GM11168 (cell line): Measurements from ENCODE around the gene RAVER1.
"Not testable (repeated sequence)": the region's sequence is repeated elsewhere in the genome, so short reads cannot be mapped to it uniquely, and the experiment has no call there.

ENCODE experiments used
- in situ Hi-C: fragments of 300-500 bp; cut with MboI; formaldehyde crosslinking; loops from one replicate; pipeline ENCODE4 v1.12.0; 2022; ENCODE audit warnings: low sequenced_read_pairs; ENCODE audit not compliant: unreplicated experiment

RAVER1 gene, protein sequence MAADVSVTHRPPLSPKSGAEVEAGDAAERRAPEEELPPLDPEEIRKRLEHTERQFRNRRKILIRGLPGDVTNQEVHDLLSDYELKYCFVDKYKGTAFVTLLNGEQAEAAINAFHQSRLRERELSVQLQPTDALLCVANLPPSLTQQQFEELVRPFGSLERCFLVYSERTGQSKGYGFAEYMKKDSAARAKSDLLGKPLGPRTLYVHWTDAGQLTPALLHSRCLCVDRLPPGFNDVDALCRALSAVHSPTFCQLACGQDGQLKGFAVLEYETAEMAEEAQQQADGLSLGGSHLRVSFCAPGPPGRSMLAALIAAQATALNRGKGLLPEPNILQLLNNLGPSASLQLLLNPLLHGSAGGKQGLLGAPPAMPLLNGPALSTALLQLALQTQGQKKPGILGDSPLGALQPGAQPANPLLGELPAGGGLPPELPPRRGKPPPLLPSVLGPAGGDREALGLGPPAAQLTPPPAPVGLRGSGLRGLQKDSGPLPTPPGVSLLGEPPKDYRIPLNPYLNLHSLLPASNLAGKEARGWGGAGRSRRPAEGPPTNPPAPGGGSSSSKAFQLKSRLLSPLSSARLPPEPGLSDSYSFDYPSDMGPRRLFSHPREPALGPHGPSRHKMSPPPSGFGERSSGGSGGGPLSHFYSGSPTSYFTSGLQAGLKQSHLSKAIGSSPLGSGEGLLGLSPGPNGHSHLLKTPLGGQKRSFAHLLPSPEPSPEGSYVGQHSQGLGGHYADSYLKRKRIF

DNA sequence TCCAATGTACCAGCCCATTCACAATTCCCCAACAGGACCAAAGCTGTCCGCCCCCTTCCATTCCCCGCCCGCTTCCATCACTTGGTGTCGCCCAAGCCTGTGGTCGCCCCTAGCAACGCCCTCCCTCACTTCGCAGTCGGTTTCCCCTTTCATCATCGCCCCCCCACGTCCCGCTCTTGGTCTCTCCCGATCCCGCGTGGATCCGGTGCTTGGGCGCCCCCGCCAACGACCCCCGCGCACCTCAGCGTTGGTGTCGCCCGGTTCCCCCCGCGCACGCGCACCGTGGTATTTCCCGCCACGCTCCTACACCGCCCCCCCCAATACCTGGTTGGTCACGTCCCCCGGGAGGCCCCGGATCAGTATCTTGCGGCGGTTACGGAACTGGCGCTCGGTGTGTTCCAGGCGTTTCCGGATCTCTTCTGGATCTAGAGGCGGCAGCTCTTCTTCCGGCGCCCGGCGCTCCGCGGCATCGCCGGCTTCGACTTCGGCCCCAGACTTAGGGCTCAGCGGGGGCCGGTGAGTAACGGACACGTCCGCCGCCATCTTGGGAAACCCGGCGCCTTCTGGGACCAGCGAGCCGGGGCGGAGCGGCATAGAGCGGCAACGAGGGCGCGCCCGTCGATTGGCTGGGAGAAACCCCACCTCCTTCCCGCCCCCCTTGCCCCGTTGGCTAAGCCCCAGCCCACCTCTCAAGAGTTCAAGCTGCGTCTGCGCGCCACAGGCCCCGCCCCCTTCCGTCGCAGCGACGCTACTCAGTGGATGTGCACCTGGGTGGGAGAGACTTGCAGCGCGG is at the start of gene RAVER1:
Gene RAVER1 (minus strand): TSS at position 565 of the 793 bp plus-strand sequence. CDS start 22 bp downstream, at position 543.
- in situ Hi-C loops = no loop called here

DNA sequence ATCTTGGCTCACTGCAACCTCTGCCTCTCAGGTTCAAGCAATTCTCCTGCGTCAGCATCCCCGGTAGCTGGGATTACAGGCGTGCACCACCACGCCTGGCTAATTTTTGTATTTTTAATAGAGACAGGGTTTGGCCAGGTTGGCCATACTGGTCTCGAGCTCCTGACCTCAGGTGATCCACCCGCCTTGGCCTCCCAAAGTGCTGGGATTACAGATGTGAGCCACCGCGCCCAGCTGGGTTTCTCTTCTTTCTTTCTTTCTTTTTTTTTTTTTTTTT is 49.8 kb upstream of the RAVER1 start:
- in situ Hi-C loops = loop anchor here (25.0 kb wide), 1 partner anchor 446 kb away; the partner anchor contains the start of gene OLFM2

DNA sequence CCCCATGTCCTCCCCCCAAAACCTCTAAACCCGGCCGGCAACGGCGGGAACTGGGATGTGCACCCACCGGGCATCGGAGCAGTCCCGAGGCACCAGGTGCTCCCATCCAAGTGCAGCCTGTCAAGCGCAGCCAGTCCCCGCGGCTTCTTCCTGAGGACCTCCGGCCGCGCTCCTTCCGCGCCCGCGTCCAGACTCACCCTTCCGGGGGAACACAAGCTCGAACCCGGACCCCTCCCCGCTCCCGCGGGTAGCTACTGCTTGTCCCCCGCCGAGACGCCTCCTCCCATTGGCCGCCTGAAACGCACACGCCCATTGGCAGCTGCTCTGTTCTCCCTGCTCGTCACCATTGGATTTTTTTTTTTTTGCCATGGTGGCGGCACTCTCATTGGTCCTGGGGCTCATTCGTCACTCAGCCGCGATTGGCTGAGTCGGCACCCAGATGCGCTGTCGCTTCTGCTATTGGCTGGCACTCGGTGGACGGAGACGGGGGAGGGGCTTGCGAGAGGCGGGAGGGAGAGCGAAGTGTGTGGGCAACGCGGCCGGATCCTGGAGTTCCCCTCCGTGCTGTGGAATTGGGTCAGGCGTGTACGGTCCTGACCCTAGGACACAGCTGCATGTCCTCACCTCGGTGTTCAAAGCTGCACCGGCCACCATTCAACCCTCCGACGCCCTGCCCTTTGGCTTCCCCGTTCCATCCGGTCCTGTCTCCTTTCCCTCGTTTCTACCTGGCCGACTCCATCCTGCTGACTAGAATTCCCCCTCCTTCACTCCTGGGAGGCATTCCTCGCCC is 47.2 kb upstream of the RAVER1 start, which contains the start of gene TYK2:
Gene TYK2 (minus strand): TSS at position 260 of the 790 bp plus-strand sequence. CDS start 2,166 bp downstream, outside the sequence.
- in situ Hi-C loops = loop anchor here (25.0 kb wide), 1 partner anchor 443 kb away; the partner anchor contains the start of gene OLFM2

DNA sequence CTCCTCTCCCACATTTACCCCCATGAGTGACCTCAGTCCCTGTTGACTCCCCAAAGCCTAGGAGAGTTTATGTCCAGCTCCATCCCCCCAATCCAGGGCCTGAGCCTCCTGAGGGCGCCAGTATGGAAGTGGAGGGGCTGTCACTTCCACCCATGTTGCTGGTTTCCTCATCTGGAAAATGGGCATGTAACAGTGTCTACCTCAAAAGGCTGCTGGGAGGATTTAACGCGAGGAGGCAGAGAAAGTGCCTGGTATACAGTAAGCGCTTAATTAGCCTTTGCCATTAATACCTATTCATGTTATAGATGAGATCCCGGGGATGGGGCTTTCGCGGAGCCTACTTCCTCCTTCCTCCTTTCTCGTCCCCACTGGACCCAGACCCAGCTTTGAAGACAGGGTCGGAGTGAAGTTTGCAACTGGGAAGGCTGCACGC is 46.6 kb upstream of the RAVER1 start:
- in situ Hi-C loops = loop anchor here (25.0 kb wide), 1 partner anchor 443 kb away; the partner anchor contains the start of gene OLFM2

DNA sequence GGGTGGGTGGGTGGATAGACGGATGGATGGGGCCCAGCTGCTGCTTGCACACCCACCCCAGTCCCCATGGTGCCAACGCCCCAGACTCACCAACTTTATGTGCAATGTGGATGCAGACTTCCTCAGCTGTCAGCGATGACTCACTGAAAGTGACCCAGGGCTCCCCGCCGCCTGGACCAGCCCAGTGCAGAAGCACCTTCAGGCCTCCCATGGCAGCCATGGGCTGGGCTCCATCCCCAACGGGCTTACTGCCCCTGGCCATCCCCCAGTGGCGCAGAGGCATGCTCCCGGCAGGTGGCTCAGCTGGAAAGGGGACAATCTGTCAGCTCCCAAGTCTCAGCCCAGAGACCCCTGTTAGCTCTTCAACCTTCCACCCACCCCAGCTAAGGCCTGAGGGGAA is 44.8 kb upstream of the RAVER1 start:
- in situ Hi-C loops = loop anchor here (25.0 kb wide), 1 partner anchor 441 kb away; the partner anchor contains the start of gene OLFM2

DNA sequence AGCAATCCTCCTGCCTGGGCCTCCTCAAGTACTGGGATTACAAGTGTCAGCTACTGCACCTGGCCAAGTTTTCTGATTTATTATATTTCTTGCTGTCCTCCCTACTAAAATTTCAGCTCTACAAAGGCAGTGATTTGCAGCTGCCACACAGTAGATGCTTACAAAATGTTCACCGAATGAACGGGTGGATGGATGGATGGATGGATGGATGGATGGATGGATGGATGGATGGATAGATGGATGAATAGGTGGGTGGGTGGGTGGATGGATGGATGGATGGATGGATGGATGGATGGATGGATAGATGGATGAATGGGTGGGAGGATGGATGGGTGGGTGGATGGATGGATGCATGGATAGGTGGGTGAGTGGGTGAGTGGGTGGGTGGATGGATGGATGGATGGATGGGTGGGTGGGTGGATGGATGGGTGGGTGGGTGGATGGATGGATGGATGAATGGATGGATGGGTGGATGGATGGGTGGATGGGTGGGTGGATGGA is 43.9 kb upstream of the RAVER1 start:
- in situ Hi-C loops = loop anchor here (25.0 kb wide), 1 partner anchor 440 kb away; the partner anchor contains the start of gene OLFM2

DNA sequence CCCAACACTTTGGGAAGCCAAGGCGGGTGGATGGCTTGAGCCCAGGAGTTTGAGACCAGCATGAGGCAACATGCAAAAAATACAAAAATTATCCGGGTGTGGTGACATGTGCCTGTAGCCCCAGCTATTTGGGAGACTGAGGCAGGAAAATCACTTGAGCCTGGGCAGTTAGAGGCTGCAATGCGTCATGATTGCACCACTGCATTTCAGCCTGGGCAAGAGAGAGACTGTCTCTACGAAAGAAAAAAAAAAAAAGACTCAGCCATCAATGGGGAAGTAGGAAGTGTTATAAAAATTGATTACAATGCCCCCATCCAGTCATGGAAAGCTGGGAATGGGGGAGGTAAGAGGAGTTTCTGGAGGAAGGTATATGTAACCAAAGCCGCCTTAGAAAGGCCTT is 41.6 kb upstream of the RAVER1 start:
- in situ Hi-C loops = loop anchor here (25.0 kb wide), 1 partner anchor 438 kb away; the partner anchor contains the start of gene OLFM2

DNA sequence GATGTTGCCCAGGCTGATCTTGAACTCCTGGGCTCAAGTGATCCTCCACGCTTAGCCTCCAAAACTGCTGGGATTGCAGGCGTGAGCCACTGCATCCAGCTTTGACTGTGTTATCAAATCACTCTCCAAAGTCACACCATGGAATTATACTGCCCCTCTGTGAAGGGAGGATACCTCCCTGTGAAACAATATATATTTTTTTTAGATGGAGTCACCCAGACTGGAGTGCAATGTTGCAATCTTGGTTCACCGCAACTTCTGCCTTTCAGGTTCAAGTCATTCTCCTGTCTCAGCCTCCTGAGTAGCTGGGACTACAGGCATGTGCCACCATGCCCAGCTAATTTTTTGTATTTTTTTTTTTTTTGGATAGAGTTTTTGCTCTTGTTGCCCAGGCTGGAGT is 39.4 kb upstream of the RAVER1 start:
- in situ Hi-C loops = no loop called here

DNA sequence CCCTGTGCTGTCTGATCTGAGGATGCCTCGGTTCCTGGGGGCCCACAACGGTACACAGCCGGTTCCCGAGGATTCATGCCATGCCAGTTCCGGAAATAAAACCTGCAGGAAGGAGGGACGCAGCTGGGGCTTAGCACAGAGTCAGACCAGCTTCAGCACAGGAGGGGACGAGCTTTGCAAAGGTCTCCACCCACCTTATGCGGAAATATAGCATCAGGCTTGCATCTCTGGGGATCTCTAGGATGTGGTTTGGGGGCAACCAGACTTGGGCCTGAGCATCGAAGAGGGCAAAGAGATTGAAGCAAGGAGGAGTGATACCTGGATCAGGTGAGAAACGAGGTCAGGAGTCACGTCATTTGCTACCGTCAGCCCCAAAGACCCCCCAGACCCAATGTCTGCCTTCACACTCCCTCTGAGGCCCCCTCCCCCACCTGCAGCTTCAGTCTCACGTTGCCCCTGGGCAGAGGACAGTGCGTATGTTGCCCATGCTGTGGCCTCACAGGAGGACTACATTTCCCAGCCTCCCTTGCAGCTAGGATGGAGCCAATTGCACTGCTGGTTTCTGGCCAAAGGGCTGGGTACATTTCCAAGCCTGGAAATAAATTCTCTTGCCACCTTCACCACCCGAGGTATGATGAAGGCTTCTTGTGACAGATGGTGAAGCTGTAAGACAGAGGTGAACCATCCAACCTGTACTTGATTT is 34.9 kb upstream of the RAVER1 start:
- in situ Hi-C loops = no loop called here

DNA sequence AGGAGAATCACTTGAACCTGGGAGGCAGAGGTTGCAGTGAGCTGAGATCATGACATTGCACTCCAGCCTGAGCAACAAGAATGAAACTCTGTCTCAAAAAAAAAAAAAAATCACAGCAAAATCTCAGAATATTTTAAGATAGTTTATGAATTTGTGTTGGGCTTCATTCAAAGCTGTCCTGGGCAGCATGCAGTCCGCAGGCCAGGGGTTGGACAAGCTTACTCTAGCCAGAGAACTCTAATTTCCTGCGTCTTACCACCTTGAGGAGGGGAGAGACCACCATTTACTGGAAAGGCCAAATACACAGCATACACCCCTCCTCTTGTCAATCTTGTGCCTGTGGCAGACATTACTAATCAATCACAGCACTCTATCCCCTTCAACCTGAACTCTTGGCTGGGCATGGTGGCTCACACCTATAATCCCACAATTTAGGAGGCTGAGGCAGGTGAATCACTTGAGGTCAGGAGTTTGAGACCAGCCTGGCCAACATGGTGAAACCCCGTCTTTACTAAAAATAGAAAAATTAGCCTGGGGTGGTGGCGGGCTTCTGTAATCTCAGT is 33.7 kb upstream of the RAVER1 start:
- in situ Hi-C loops = not testable (repeated sequence)

DNA sequence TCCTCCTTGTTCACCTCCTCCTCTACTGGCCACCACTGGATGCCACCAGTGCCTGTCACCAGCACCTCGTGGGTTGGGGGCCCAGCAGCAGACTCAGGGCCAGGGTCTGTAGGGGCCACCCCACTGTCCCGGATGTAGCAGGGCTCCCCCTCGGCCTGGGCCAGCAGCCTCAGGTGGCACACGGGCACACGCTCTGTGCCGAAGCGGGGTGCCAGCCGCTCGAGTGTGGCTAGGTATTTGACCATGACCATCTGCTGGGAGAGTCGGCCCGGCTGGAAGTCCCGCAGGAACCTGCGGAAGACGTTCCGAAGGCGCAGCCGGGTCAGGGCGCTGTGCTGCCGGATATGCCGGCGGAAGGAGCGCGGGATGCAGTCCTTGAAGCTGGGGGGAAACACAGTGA is 32.2 kb upstream of the RAVER1 start:
- in situ Hi-C loops = no loop called here

DNA sequence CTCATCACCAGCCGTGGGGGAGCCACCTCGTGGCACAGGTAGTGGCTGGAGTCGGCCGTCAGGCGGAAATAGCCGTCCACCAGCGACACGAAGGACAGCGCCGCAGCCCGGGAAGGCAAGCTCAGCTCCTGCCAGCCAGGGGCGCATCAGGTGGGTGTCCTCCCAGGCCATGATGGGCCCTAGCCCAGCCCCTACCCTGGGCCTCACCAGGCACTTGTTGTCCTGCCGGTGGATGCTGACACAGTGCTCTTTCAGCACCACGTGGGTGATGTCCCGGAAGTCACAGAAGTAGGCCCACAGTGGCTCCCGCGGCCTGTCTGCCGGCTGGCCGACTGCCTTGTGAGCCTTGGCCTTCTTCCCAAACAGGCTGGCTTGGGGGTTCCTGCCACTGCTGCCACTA is 31.3 kb upstream of the RAVER1 start:
- in situ Hi-C loops = no loop called here

DNA sequence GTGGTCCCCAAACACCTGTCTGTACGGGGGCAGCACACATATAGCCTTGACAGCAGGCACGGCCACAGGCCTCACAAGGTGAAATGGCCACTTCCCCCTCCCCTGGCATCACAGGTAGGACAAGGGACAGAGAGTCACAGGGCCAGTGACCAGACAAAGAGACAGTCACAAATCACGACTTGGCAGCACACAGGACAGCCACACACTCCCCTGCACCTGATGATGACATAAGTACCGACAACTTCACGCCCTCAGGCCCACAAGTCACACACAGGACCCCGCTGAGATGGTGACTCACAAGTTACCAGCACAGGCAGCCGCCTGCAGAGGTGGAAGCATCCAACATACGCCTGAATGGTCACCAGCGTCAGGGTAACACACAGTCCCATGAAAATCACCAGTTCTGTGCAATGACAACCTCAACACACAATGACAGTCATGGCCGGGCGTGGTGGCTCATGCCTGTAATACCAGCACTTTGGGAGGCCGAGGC is 30.5 kb upstream of the RAVER1 start:
- in situ Hi-C loops = no loop called here

DNA sequence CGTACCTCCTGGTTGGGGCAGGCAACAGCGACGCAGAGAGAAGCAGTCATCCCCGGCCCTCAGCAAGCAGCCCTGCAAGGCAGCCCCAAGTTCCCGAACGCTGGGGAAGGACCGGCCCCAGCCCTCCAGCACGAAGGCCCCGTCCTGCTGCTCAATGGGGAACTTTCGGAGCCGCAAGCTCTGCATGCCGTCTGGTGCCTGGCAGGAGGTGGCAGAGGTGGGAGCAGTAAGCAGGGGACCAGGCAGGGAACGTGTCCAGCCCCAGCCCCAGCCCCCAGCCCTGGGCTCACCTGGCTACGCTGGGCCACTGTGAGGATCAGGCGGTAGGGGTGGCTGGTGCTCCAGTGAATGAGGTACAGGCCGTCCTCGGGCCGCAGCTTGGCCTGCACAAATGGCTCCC is 28.9 kb upstream of the RAVER1 start:
- in situ Hi-C loops = no loop called here

DNA sequence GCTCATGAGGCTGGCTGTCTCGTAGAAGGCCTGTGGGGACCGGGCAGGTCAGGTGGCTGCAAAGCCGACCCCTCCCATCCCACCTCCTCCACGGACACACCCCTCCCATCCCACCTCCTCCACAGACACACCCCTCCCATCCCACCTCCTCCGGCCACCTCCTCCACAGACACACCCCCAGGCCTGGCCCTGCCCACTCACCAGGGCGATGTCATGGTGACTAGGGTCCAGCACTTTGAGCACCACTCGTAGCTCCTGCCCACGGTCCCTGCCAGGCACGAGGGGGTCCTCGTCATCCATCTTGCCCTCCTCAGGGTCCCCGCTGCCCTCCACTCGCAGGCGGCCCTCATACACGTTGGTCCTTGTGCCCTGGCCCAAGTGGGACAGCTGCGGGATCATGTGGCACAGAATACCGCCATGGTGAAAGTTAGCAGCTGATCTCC is 28.3 kb upstream of the RAVER1 start:
- in situ Hi-C loops = no loop called here

DNA sequence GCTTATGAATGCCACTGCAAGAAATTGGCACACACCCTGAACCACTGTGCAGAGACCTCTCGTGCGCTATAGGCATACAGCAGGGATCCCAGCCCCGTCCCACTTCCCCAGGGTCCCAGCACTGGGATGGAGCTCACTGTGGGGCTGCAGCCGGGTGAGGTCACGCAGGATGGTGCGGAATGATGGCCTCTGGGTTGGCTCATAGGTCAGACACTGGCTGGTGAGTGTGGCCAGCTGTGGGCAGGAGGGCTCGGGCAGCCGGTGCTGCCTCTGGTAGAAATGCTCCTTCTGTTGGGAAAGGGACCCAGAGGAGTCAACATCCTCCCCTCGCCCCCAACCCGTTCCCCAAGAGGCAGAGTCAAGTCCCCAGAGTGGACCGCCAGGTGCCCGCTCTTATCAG is 23.1 kb upstream of the RAVER1 start:
- in situ Hi-C loops = no loop called here

DNA sequence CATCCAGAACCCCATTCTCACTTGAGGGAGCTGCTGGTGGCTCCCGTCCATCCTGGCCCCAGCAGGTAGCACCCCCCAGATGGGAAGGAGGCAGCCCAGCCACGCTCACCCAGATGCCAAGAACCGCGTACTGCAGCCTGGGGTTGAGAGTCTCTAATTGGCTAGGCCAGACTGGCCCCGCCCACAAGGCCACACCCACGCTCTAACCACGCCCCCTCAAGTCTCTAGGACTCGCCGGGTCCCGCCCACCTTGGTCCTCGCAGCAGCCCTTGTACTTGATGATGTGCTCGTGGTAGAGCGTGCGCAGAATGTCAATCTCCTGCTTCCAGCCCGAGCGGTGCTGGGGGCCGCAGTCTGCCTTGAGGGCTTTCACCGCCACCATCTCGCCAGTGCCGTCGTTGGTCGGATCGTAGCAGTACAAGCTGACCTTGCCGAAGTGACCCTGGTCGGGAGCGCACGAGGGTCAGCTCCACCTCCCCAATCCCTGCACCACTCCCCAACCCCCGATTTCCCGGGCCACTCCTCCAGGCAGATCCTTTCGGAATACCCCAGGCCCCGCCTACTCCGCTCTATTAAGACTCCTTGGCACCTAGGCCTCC is 20.6 kb upstream of the RAVER1 start:
- in situ Hi-C loops = no loop called here
